WTC11 (cell line): ENCODE results near the gene IL12B. TPM values are rescaled to one million over a fixed set of nuclear protein-coding genes. Genes with fewer than 3 reads are reported as not detected.

ENCODE experiments used
- ATAC-seq: fragments of 200-7000 bp; cut with Tn5 transposase; 2 replicates; pipeline ENCODE4 v1.10.0; 2021; ENCODE audit warnings: mild to moderate bottlenecking, moderate library complexity
- CTCF ChIA-PET: fragments of 300-600 bp; sonication (Branson Sonifier 250); formaldehyde crosslinking; loops from one replicate; lab custom pipeline; 2021; ENCODE audit warnings: antibody characterized with exemption; lab: Charles Lee
- POLR2A ChIA-PET: fragments of 350-600 bp; sonication (Branson Sonifier 250); formaldehyde crosslinking; loops from one replicate; lab custom pipeline; 2021; ENCODE audit warnings: antibody characterized with exemption; lab: Charles Lee
- DNase-seq: peaks from one replicate; pipeline ENCODE4 v3.0.0; 2021; ENCODE audit warnings: low spot score
- H3K27ac Mint-ChIP-seq: 2 replicates; pipeline ENCODE4 v1.8.0; 2021; ENCODE audit warnings: mixed read lengths
- H3K27me3 Mint-ChIP-seq: 2 replicates; pipeline ENCODE4 v1.8.0; 2021; ENCODE audit warnings: low read depth, mild to moderate bottlenecking, moderate library complexity, mixed read lengths
- H3K36me3 Mint-ChIP-seq: 2 replicates; pipeline ENCODE4 v1.8.0; 2021; ENCODE audit warnings: mixed read lengths
- H3K4me1 Mint-ChIP-seq: 2 replicates; pipeline ENCODE4 v1.8.0; 2022; ENCODE audit warnings: mixed read lengths
- H3K4me3 Mint-ChIP-seq: 2 replicates; pipeline ENCODE4 v1.8.0; 2021; ENCODE audit warnings: mild to moderate bottlenecking, moderate library complexity, mixed read lengths
- H3K9me3 Mint-ChIP-seq: 2 replicates; pipeline ENCODE4 v1.8.0; 2021; ENCODE audit warnings: mixed read lengths
- ATF2 ChIP-seq: sonication (generic); formaldehyde crosslinking; IDR thresholded peaks from 2 replicates; pipeline ENCODE4 v1.8.1; 2022; ENCODE audit warnings: low read depth, missing genetic modification reagents, borderline replicate concordance
- CTCF ChIP-seq: fragments of 200-600 bp; IDR thresholded peaks from 2 replicates; pipeline ENCODE4 v1.8.0; 2022; ENCODE audit warnings: antibody characterized with exemption
- ETV6 ChIP-seq: sonication (generic); formaldehyde crosslinking; IDR thresholded peaks from 2 replicates; pipeline ENCODE4 v1.8.1; 2022; ENCODE audit warnings: mild to moderate bottlenecking, missing genetic modification reagents
- FOXK1 ChIP-seq: sonication (generic); formaldehyde crosslinking; IDR thresholded peaks from 2 replicates; pipeline ENCODE4 v1.8.0; 2022; ENCODE audit warnings: mild to moderate bottlenecking, moderate library complexity, missing genetic modification reagents
- FOXP4 ChIP-seq: sonication (generic); formaldehyde crosslinking; IDR thresholded peaks from 2 replicates; pipeline ENCODE4 v1.8.0; 2022; ENCODE audit warnings: mild to moderate bottlenecking, missing genetic modification reagents
- TEAD4 ChIP-seq: sonication (generic); formaldehyde crosslinking; IDR thresholded peaks from 2 replicates; pipeline ENCODE4 v1.8.0; 2022; ENCODE audit warnings: mild to moderate bottlenecking, missing genetic modification reagents
- ZBTB21 ChIP-seq: sonication (generic); formaldehyde crosslinking; IDR thresholded peaks from 2 replicates; pipeline ENCODE4 v1.8.1; 2023; ENCODE audit warnings: mild to moderate bottlenecking, missing genetic modification reagents, borderline replicate concordance
- total RNA-seq: library from RNA; stranded (reverse); gene quantifications from 3 replicates; pipeline ENCODE4 v1.2.3, GENCODE V29; 2021

The IL12B gene
- total RNA-seq, 1 experiment from 2014 or later = not detected

DNA sequence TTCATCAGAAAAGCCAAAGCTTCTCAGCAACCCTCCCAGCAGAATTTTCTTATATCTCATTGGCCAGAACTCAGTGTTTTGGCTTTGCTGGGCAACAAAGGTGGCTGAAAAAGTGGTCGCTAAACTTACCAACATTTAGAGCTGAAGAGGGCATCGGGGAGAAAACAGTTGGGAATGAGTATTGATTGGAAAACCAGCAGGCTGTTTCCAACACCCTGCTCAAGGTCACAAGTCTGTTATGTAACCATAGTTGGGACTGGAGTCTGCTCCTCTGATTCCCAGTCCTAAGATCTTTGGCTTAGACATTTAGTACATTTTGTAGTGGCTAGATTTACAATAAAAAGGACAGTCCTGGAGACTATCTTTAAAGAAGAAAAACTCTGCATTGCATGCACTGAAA is 17.1 kb downstream of the IL12B start:
- H3K36me3 Mint-ChIP-seq = no peaks in the 10 kb centered on the region
- TF ChIP-seq ATF2 = no peak
- TF ChIP-seq FOXK1 (CRISPR knock-in tag) = no peak
- TF ChIP-seq, all 79 proteins: peak for 0
- POLR2A ChIA-PET = no interaction called here
- Mint-ChIP-seq H3K27ac (no peak overlapping the region), H3K4me3 (no peak overlapping the region), H3K4me1 (peaks cover 13% of the 10 kb centered on the region), H3K9me3 (no peaks in the 10 kb centered on the region), H3K27me3 (peaks cover 33% of the 10 kb centered on the region)
- CTCF ChIA-PET = no interaction called here
- DNase-seq (no peak), ATAC-seq (no peak)

DNA sequence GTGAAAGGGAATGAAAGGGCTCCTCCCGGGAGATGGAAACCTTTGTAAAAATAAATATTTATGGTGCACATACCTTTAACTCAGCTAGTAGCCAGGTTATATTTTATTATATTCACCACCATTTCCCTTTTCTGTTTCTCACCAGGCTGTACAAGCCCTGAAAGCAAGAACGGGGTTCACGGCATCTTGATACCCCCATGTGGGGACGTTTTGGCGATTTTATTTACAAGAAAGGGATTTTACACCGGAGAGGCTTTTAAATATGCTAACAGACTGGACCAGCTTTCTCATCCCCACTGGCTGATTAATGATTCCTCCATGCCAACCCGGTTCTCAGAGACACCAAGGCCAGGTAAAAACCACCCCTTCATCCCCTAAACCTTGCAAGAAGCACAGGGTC is 19.2 kb downstream of the IL12B start:
- DNase-seq (no peak), ATAC-seq (no peak)
- Mint-ChIP-seq H3K36me3 (no peaks in the 10 kb centered on the region), H3K4me3 (peak overlapping the region; percentile 66), H3K27me3 (peaks cover 33% of the 10 kb centered on the region), H3K4me1 (peaks cover 13% of the 10 kb centered on the region), H3K9me3 (no peaks in the 10 kb centered on the region), H3K27ac (no peak overlapping the region)
- POLR2A ChIA-PET = no interaction called here
- no peak for TF ChIP-seq TEAD4 (CRISPR knock-in tag)
- TF ChIP-seq ATF2 = no peak
- TF ChIP-seq ZBTB21 (CRISPR knock-in tag) = no peak
- CTCF ChIA-PET = interaction anchor here (0.5 to 2.8 kb wide), 6 partner anchors 21 to 676 kb away, joined by 3 to 15 read pairs (median 10); no protein-coding TSS in a partner anchor

DNA sequence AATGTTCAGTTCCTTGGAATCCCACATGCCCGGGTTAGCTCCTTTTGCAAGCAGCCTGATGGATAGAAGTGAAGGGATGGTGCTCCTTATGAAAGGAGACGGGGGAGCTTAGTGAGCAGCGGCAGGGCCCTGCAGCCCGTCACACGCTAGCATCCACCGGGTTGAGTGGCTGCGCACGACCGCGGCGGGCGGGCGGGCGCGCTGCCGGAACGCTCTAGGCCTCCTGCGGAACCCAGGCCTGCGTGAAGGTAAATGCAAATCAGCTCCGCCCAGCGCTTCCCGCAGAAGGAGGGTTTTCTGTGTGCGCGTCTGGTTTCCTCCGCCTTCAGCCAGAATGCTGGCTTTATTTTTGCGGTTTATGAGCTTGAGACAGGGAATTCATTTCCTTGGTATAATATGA is 19.8 kb downstream of the IL12B start:
- peak; percentile 96 for ATAC-seq
- Mint-ChIP-seq H3K27ac (no peak overlapping the region), H3K4me3 (peak overlapping the region; percentile 66)

More for the DNA sequence above, 19.8 kb downstream of the IL12B start:
- H3K4me1 Mint-ChIP-seq = peaks cover 13% of the 10 kb centered on the region
- H3K36me3 Mint-ChIP-seq = no peaks in the 10 kb centered on the region
- H3K9me3 Mint-ChIP-seq = no peaks in the 10 kb centered on the region
- ChIA-PET CTCF (interaction anchor here (0.8 to 2.8 kb wide), 8 partner anchors 11 to 677 kb away, joined by 3 to 15 read pairs (median 7); no protein-coding TSS in a partner anchor), POLR2A (no interaction called here)
- peak; percentile 70 for DNase-seq
- peaks cover 33% of the 10 kb centered on the region for H3K27me3 Mint-ChIP-seq
- TF ChIP-seq ETV6 (0 out of 2 replicates have a peak, but pooled peaks have one; percentile 20), FOXP4 (CRISPR knock-in tag) (0 out of 2 replicates have a peak, but pooled peaks have one; percentile 29), CTCF (no peak)
